GM23248 (cell line): Measurements from ENCODE around the gene PDHX.

Experiments
- EZH2 ChIP-seq: fragments of 200-600 bp; sonication (generic); IDR thresholded peaks from 2 replicates; pipeline ENCODE4 v1.6.1; 2018; ENCODE audit warnings: antibody characterized with exemption, mild to moderate bottlenecking; ENCODE audit not compliant: insufficient read depth, poor library complexity, severe bottlenecking
- EZH2phosphoT487 ChIP-seq: fragments of 200-600 bp; sonication (generic); IDR thresholded peaks from 2 replicates; pipeline ENCODE4 v1.6.1; 2018; ENCODE audit warnings: antibody characterized with exemption, moderate library complexity, mild to moderate bottlenecking, low read depth; ENCODE audit not compliant: insufficient read depth

DNA sequence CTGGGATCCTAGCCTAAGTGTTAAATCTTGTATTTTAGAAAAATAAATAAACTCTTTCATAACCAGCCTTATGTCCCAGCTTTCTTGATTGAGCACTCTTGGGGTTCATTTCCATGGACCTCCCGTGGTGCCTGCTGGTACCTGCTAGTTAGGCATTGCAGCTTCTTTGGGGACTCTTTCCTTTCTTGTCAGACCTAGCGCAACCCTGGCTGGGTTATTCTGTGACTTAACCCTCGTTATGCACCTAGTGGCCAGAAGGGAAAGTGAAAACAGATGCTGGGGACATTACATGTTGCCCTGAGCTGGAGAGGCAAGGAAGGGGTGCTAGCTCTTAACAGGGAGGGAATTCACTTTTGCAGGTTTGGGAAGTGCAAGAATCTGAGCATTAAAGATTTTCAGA lies 47.0 kb upstream of the PDHX start:
- no peak for TF ChIP-seq EZH2
- no peak for TF ChIP-seq EZH2phosphoT487
